ENCODE data around the gene SNRNP200.

The SNRNP200 gene

GRCh38 chr2:96251721-96252292 lies 53.5 kb downstream of the SNRNP200 start:
- no peak for DNase-seq (ENCODE audit: low spot score)

GRCh38 chr2:96250188-96250587 lies 55.2 kb downstream of the SNRNP200 start:
- DNase-seq (ENCODE audit: low spot score): no peak

GRCh38 chr2:96249654-96250053 lies 55.7 kb downstream of the SNRNP200 start:
- no peak for DNase-seq (ENCODE audit: low spot score)

- no peak for DNase-seq (ENCODE audit: low spot score)
Measured at GRCh38 chr2:96248624-96249023, 56.7 kb downstream of the SNRNP200 start.

GRCh38 chr2:96247896-96248295 lies 57.5 kb downstream of the SNRNP200 start:
- DNase-seq (ENCODE audit: low spot score): no peak

- no peak for DNase-seq (ENCODE audit: low spot score)
Measured at GRCh38 chr2:96247009-96247408, 58.3 kb downstream of the SNRNP200 start.

- no peak for DNase-seq (ENCODE audit: low spot score)
Measured at GRCh38 chr2:96245609-96246390, 59.5 kb downstream of the SNRNP200 start.

GRCh38 chr2:96243843-96244242 lies 61.5 kb downstream of the SNRNP200 start:
- no peak for DNase-seq (ENCODE audit: low spot score)

GRCh38 chr2:96241900-96242611 lies 63.3 kb downstream of the SNRNP200 start:
- peak; percentile 67 for DNase-seq (ENCODE audit: low spot score)

- no peak for DNase-seq (ENCODE audit: low spot score)
Measured at GRCh38 chr2:96241227-96241626, 64.1 kb downstream of the SNRNP200 start.

- DNase-seq (ENCODE audit: low spot score): no peak
Measured at GRCh38 chr2:96240341-96241038, 64.9 kb downstream of the SNRNP200 start.

GRCh38 chr2:96239745-96240264 lies 65.5 kb downstream of the SNRNP200 start:
- DNase-seq (ENCODE audit: low spot score): no peak

GRCh38 chr2:96239091-96239490 lies 66.3 kb downstream of the SNRNP200 start:
- no peak for DNase-seq (ENCODE audit: low spot score)

GRCh38 chr2:96238266-96238665 lies 67.1 kb downstream of the SNRNP200 start:
- DNase-seq (ENCODE audit: low spot score): no peak

GRCh38 chr2:96236882-96237281 lies 68.5 kb downstream of the SNRNP200 start:
- DNase-seq (ENCODE audit: low spot score): no peak

- DNase-seq (ENCODE audit: low spot score): no peak
Measured at GRCh38 chr2:96233880-96234316, 71.4 kb downstream of the SNRNP200 start.

GRCh38 chr2:96233436-96233835 lies 71.9 kb downstream of the SNRNP200 start:
- no peak for DNase-seq (ENCODE audit: low spot score)

- DNase-seq (ENCODE audit: low spot score): no peak
Measured at GRCh38 chr2:96231316-96231715, 74.0 kb downstream of the SNRNP200 start.

- DNase-seq (ENCODE audit: low spot score): no peak
Measured at GRCh38 chr2:96225016-96225533, 80.3 kb downstream of the SNRNP200 start.
